Measurements from ENCODE around the gene ATP11A.
"Not testable (repeated sequence)": the region's sequence is repeated elsewhere in the genome, so short reads cannot be mapped to it uniquely, and the experiment has no call there.

Gene ATP11A

DNA sequence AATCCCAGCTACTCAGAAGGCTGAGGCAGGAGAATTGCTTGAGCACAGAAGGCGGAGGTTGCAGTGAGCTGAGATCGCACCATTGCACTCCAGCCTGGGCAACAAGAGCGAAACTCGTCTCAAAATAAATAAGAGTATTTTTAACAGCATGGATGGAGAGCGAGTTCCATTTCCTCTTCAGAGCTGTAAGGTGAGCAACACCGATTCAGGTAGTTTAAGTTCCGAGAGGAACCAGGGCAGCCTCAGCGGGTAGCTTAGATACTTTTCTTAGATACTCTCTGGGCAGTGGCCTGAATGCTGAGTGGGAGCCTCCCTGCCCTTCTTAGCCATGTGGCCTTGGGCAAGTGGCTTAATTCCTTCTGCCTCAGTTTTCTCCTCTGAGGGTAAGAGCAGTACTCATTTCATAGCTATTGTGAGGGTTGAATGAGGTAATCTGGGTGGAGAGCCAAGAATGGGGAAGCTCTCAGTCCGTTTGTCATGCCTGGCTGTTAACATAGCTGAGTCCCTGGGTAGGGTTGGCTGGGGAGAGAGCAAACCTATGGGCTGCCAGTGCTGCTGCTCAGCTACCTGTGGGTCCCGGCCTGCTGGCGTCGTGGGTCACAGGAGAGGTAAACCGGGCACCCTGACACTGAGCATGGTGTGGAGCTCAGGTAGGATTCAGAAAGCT lies 4.1 kb downstream of the ATP11A start:
- no peak for DNase-seq

DNA sequence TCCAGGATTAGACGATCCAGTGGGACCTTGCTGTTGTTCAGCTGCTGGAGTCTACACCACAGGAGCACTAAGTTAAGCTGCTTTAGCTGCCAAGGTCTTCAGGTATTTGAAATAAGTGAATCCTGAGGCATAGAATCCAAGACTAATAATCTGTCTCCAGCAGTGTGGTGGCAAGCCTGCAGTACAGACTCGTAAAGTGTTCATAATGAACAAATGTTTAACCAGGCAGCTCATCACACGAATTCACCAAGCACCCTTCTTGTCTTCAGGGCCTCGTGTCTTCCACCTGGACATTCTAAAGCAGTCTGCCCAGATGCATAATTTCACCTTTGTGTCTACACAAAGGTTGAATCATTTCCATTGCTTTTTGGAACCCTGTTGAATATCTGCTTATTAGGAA lies 5.3 kb downstream of the ATP11A start:
- no peak for DNase-seq

DNA sequence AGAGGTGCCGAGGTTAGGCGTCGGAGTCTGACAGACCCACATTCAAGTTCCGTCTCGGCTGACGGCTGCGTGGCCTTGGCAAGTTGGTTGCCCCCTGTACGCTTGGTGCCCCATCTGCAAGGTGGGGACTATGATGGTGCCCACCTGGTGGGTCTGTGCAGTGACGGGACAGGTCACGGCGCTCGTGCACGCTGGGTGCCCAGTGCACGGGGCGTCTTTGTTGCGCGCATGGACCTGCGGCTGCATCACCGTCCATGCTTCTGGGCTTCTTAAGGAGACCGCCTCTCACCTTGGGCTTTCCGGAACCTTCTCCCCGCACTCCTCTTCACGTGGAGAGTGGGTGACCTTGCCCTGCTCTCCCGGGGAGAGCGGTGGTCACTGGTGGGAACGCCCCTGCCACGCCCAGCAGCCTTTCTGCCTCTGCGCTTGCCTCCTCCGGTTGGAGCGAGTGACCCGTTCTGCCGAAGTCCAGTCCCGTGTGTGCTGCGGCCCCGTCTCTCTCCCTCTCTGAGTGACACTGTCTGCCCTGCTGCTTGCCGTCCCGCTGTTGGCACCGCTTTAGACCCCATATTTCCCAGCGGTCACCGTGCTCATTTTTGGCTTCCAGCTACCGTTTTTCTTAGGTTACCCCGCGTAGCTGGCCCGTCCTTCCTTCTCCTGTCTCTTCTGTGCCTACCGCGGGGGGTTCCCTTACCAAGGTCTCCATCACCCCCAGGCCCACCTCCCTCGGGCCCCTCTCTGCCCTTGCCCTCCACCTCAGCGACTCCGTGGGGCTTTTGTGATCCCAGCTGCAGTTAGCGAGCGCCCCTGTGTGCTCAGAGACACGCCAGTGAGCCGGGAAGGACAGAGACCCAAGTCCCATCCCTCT lies 6.4 kb downstream of the ATP11A start:
- no peak for DNase-seq

- DNase-seq: no peak
Observed at GRCh38 chr13:112696869-112697465, 7.1 kb downstream of the ATP11A start.

GRCh38 chr13:112697756-112698655 lies 8.2 kb downstream of the ATP11A start:
- no peak for DNase-seq

DNA sequence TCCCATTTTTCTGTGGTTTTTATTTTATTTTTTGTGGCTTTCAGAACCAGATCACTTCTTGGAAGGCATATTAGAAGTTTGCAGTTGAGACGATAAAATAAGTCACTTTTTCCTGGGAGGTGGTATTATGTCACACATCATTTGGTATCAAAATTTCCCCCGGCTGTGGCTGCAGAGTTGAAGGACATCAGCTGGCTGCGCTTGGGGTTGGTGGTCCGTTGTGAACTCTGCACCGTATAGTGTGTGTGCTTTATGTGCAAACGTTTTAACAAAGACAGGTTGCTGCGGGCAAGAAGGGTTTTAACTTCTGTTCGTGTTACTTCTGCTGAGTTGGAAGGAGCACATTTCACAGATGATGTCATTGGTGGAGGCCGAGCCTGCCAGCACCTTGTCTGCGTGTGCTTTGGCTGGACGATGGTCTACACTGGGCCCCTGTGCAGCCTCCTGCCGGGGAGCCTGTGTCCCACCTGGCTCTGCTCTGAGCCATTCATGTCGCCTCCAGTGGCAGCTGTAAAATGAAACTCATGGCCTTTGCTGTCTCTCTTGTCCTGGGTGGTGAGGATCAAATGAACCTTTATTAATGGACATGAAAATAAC lies 9.6 kb downstream of the ATP11A start:
- DNase-seq: no peak

- no peak for DNase-seq
Observed at GRCh38 chr13:112700291-112701060, 10.6 kb downstream of the ATP11A start.

DNA sequence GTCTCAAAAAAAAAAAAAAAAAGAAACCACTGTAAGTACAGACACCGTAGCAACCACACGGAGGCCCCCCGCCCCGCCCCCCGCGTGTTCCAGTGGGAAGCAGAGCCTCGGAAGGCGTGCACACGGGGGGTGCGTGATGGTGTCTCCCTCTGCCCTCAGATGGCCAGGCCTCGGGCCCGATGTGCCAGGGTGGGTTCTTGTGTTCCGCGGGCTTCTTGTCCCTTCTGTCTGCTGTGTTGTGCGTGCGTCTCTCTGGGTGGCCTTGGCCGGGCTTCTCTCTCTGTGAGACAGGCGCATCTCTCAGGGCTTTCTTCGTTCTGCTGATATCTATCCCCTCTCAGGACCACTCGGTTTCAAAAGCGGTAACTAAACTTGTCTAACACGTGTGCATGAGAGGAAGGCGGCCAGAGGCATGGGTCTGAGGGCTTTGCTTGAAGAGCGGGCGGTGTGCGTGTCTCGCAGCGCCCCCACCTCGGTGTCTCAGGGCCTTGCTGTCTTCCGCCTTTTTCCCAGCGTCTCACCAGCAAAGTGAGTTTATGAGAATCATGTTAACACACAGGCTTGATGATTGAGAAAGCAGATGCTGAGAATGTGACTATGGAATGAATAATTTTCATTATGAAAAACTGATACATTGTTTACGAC lies 12.6 kb downstream of the ATP11A start:
- DNase-seq: no peak

DNA sequence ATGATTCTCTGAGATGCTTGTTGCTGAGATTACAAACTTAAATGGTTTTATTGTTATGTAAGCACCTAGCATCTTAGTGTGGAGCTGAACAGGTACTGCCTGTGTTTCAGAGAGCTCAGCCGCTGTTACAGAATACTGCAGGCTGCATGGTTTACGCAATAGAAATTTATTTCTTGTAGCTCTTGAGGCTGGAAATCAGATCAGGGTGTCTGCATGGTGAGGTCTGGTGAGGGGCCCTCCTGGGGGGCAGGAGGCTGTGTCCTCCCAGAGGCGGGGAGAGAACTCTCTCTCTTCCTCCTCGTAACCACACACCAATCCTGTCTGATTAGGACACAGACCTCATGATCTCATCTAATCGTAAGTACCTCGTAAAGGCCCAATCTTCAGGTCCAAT lies 13.1 kb downstream of the ATP11A start:
- no peak for DNase-seq

- DNase-seq: no peak
Observed at GRCh38 chr13:112703449-112704284, 13.8 kb downstream of the ATP11A start.

GRCh38 chr13:112704308-112705145 lies 14.7 kb downstream of the ATP11A start:
- no peak for DNase-seq

DNA sequence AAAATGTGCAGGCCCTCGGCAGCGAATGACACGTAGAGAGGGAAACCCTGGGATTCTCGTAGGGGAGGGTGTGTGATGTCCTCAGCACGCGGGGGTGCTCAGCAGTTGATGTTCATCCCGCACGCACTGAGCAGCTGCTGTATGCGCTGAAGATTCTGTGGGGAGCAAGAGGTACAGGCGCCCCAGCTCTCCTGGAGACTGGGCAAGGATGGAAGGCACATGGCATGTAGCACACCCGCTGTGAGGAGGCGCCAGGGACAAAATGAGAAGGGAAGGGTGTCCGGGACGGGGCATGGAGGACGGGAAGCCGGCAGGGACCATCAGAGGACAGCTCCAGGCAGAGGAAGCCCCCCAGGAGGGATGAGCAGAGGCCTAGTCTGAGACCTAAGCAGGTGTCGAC lies 15.4 kb downstream of the ATP11A start:
- no peak for DNase-seq

- DNase-seq: no peak
Observed at GRCh38 chr13:112706171-112706570, 16.3 kb downstream of the ATP11A start.

DNA sequence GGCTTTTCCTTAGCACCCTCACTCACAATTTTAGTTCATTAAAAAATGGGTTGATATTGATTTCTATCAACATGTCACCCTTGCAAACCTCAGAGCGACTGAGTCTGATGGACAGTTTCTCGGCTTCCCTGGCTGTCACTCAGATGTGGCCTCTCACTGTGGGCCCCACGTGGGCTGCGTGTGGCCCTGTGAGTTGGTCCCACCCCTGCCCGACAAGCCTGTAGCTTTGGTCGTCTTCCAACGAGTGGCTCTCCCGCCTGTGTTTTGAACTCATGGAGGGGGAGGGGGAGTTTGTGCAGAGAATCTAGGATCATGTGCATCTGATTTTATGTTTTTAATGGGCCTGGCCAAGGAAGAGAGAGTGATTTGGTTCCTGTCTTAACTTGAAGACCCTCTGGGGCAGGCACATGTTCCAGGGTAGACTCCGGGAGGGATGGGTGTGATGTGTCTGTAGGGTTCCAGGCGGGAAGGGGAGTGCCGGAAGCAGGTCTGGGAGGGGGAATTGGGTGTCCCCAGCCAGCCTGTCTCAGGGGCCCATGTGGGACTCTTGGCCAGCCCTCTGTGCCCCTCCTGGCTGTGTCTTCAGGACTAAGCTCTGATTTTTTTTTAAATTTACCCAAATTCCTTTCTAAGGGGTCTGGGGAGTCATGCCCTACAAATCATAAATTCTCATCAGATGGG lies 18.9 kb downstream of the ATP11A start:
- no peak for DNase-seq

DNA sequence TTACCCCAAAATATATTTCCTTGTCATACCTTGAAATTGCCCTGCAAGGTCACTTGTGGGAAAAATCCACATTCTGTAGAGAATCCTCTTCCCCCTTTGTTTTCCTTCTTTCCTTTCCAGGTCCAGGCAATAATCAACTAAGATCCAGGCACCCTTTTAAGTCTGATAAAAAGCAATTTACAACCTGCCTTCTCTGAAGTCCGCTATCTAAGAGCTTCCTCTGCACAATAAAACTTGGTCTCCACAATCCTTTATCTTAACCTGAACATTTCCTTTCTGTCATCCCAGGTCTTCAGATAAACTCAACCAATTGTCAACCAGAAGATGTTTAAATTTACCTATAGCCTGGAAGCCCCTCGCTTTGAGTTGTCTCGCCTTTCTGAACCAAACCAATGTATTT lies 19.5 kb downstream of the ATP11A start:
- not testable (repeated sequence) for DNase-seq

DNA sequence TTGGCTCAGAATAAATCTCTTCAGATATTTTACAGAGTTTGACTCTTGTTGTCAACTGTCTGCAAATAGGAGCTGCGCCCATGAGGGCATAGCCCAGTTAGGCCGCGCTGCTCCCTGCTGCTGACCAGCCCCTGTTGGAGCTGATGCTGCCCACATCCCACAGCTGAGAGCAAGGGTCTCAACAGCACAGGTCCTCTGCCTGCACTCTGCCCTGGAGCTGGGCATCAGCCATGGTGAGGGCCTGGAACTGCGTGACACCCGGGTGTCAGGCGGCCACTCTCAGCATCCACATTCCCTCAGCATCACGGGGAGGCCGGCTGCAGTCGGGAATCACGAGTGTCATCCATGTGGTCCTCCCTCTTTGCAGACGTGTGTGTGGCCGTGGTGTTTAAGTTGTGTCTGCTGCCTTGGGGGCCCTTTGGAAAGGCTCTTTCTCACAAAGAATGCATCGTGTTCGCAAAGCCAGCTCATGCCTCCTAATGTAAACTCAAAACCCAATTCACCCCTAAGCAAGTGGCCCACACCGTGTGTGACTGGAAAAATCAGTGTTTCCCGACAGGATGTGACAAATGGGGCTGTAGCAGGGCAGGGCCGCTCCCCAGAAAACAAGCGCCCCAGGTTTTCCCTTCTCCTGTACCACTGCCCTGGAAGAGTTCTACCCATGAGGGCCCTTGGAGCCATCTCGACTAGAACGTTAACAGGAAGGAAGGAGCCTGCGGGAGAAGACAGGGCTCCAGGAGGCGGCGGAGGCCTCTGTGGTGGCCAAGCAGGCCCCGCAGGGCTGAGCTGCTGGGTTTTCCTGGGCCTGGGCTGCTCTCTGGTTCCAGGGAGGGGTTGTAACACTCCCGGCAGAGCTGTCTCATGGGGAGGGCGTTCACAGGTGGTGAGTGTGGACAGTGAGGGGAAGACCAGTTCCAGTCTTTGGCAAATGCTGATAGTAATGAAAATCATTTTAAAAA lies 20.3 kb downstream of the ATP11A start:
- no peak for DNase-seq

DNA sequence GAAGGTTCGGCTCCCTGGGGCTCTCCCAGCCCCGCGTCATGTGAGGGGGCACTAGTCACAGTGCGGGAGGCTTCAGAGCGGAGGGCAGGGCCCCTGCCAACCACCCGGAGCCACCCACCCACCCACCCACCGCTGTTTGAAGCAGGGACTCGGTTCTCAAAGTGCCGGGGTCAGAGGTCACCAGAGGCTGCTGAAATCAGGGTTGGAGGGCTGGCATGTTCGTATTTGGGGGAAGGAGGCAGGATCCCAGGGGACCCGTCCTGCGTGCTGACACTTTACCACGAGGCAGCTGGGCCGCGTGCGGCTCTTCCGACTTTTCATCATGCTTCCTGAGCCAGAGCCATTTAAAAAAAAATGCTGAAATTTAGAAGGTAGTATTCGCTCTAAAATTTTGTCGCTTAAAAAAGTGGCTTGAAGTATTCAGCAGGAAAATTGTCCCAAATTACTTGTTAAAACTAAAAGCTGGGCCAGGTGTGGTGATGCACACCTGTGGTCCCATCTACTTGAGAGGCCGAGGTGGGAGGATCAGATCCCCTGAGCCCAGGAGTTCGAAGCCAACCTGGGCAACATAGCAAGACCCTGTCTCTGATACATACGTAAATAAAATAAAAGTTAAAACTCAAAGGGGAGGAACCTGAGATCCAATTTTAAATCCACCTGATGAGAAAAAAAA lies 21.2 kb downstream of the ATP11A start:
- no peak for DNase-seq
